GM15510 (cell line): ENCODE measurements around the gene STXBP5.

Experiments used
- POLR2A ChIP-seq: IDR thresholded peaks from 3 replicates; pipeline ENCODE4 v1.6.1; 2011; ENCODE audit warnings: borderline replicate concordance; ENCODE audit not compliant: insufficient read length; ENCODE audit errors: extremely low read depth

Gene STXBP5

DNA sequence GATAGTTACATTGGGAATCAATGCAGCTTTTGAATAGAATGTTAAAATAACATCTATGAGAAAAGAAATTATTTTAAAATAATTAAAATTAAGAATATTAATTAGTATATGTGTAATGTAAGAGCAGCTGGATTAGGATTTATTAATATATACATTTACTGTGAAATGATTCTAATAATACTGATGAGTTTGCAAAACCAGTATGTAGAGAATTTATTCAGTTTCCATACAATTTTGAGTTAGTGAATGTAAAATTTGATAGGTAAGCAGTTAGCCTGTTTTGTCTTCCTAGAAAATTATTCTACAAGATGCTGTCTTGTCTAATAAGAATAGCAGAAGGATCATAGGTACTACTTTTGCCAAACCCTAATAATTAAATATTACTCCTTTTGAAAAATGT, 70.6 kb downstream of the STXBP5 start:
- no peak for TF ChIP-seq POLR2A

DNA sequence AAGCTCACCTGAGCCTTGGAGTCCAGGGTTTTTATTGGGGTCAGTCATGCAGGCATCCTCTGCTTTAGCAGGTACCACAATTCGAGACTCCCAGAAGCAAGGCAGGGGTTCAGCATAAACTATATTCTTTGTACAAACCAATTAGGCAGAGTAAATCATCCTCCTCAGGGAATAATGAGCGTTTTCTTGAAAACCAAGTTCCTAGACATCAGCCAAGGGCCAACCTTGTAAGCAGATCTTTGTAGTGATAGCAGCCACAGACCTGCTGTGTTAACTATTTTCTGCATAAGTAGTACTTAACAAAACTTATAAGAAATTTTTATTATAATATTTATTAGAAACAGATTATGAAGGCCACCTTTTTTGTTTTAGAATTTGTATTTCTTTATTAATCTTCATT, 74.7 kb downstream of the STXBP5 start:
- no peak for TF ChIP-seq POLR2A

DNA sequence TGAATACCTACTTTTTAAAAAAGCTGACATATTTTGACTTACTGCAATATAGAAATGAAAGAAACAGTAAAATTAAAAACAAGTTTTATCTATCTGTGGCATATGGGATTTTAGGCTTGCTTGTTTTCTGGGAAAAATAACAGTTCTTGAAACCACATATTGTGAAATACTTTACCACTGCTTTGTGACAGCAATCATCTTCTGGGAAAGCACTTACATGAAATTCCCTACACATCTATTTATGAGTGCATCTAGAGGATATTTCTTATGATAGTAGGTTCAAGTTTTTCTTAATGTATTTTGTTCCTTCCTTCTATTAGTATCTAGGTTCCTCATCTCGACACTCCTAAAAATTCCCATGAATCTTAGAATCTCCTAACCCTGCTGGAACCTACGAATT, 75.2 kb downstream of the STXBP5 start:
- no peak for TF ChIP-seq POLR2A

DNA sequence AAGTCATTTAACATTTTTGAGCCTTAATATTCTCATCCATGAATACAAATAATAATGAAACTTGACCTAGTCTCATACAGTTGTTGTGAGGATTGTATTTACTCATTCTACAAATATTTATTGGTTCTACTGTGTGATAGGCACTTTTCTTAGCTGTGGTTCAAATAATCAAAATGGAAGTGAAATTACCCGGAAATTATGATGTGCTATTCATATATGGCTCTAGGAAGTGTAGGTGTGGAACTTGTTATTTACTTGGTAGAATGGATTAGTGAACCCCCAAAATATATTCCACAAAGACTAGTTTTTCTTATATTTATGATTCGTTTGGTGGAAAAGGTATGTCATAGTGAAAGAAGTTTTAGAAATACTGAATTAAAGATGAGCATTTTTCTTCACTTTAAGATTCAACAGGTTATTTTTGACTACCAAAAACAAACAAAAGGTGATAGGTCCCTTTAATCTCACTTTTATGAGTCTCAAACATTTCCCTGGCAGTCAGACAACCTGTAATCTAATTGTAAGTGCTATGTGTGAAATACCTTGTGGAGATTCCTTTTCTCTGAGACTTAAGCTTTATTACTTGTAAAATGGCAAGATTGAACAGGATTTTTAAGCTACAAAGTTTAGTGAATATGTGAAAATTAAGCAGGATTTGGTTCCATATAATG, 77.8 kb downstream of the STXBP5 start:
- no peak for TF ChIP-seq POLR2A

DNA sequence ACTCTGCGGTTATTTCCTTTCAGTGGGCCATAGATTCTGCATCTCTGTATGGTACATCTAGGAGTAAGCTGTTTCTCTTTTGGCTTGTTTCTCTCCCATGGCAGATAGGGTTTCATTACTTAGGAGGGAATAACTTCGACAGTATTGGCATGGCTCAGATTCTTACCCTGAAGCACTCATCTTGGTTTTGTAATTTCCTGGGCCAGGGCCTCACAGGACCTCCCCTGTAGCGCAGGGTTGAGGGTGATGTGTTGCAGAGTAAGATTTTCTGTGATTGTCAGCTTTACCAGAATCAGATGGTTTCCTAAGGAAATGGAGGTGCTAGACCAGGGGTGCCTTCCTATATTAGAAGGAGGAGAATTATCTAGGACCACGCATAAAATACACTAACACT, 78.3 kb downstream of the STXBP5 start:
- no peak for TF ChIP-seq POLR2A

DNA sequence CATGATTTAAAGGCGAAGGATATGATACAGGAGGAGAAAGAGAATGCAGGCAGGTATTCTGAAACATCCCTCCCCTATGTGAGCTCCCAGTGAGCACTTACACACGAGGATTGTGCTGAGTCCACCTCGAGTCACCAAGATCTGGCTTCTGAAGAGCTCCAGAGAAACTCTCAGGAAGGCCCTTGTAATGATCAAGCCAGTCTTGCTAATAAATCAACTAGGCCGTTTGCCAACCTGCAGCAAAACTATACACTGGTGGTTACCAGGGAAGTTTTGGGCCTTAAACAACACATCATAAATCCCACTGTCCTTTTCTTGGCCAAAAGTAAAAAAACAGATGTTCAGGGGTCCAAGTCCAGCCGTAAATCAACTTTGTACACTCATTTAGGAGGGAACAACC, 79.2 kb downstream of the STXBP5 start:
- TF ChIP-seq POLR2A = no peak

DNA sequence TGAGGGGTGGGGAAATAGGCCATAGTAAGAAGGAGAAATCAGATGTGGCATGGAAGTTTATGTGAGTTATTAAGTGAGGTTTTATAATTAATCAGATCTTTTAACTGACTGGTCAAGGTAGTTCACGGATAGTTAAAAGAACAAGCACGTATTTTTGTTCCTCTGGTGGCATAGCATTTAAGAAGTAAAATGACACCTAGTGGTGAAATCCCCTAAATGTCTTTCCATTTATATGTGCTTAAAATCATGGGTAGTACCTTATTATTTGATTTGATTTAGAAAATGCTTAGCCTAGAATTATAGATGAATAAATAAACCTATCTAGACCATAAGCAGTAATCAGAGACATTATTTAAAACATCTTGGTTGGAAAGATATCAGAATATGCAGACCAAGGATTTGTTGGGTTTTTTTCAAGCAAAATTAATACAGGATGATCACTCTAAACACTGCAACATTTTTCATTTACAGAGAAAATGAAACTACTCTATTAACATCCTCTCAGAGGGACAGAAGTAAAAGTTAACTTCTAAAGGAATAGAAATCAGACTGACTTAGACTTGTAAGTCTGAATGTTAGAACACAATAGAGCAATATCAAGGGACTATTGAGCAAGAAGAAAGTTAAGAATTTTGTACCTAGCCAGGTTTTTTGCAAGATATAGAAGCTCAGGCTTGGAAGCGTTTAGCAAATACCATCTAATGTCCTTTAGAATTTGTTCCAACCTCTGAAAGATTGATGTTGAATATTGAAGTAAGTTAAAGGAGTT, 81.1 kb downstream of the STXBP5 start:
- TF ChIP-seq POLR2A = no peak

DNA sequence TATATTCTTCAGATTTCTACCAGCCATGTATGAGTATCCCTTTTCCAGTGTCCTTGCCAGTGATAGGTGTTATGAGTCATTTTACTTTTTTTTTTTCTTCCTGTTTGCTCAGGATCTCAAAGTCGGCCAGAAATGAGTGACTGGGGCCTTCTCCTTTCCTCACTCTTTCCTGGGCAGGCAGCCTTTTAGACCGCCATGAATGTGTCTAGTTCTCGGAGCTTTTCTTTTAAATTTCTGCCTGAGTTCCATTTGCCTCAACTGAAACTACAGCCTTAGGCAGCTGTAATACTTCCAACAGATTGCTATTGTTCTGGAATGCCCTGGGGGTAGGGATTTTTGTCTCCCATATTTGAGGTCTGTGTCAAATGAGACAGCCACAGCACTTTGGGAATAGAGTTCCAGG, 83.7 kb downstream of the STXBP5 start:
- TF ChIP-seq POLR2A = no peak

DNA sequence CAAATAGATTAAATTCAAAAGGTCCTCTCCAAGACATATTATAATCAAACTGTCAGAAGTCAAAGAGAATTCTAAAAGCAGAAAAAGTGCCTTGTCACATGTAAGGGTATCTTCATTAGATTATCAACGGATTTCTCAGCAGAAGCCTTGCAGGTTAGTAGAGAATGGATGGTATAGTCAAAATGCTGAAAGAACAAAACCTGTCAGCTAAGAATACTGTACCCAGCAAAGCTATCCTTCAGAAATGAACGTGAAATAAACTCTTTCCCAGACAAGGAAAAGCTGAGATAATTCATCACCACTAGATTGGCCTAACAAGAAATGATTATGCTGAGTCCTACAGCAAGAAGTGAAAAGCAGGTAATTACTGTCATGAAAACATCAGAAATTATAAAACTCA, 92.9 kb downstream of the STXBP5 start:
- no peak for TF ChIP-seq POLR2A

DNA sequence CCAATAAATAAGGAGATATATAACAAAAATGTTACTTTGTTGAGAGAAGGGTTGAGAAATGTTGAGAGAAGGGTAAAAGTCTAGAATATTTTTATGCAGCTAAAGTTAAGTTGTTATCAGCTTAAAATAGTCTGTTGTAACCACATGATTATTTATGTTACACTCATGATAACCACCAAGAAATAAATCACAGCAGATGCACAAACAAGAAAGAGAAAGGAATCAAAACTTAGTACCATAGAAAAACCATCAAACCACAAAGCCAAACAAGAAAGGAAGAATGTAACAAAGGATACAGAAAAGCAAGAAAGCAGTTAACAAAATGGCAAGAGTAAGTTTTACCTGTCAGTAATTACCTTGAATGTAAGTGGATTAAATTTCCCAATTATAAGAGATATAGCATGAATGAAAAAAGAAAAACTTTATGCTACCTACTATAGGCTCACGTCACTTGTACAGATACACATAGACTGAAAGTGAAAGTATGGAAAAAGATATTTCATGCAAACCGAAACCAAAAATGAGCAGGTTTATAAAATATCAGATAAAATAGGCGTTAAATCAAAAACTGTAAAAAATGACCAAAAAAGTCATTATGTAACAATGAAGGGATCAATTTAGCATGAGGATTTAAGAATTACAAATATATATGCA, 93.6 kb downstream of the STXBP5 start:
- no peak for TF ChIP-seq POLR2A

DNA sequence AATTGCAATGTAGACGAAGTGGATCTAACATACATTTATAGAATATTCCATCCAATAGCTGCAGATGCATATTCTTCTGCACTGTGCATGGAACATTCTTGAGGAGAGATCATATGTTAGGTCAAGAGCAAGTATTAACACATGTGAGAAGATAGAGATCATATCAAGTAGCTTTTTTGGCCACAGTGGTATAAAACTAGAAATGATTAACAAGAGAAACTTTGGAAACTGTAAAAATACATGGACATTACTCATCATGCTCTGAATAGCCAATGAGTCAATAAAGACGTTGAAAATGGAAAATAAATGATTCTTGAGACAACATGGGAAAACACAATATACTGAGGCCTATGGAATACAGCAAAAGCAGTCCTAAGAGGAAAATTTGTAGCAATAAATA, 94.2 kb downstream of the STXBP5 start:
- no peak for TF ChIP-seq POLR2A

DNA sequence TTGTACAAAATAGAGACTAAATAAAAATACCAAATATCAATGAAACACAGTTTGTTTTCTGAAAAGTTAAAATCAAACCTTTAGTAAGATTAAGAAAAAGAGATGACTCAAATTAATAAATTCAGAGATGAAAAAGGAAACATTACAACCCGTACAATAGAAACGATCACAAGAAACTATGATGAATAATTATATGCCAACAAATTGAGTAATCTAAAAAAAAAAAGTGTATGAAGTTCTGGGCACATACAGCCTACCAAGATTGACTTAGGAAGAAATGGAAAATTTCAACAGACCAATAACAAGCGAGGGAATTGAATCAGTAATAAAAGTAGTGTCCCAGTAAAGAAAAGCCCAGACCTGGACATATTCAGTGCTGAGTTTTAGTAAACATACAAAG, 94.8 kb downstream of the STXBP5 start:
- no peak for TF ChIP-seq POLR2A

DNA sequence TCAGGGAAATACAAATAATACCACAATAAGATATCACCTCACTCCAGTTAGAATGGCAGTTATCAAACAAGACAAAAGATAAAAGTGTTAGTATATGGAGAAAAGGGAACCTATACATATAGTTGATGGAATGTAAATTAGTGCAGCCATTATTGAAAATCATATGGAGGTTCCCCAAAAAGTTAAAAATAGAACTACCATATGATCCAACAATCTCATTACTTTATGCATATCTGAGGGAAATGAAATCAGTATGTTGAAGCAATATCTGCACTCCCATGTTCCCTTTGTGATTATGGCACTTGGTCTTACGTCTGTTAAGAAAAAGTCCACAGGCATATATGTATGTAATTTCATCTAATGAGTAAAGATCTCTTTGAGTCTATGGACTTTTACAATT, 96.9 kb downstream of the STXBP5 start:
- no peak for TF ChIP-seq POLR2A

DNA sequence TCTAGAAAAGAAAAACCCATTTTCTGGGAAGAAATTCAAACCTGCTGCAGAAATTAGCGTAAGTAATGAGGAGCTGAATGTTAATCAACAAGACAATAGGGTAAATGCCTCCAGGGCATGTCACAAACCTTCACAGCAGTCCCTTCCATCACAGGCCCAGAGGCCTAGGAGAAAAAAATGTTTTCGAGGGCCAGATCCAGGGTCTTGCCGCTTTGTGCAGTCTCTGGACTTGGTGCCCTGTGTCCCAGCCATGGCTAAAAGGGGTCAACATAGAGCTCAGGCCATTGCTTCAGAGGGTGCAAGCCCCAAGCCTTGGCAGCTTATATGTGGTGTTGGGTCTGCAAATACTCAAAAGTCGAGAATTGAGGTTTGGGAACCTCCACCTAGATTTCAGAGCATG, 99.8 kb downstream of the STXBP5 start:
- no peak for TF ChIP-seq POLR2A

DNA sequence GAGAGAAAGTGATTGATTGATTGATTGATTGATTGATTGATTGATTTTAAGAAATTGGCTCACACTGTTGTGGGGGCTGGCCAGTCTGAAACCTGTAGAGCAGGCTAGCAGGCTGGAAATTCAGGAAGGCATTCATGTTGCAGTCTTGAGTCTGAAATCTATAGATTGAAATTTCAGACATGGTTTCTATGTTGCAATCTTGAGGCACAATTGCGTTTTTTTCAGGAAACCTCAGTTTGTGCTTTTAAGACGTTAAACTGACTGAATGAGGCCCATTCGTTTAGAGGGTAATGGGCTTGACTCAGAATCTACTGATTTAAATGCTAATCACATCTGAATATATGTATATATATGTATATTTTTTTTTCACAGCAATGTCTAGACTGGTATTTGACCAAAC, 106.3 kb downstream of the STXBP5 start:
- no peak for TF ChIP-seq POLR2A

DNA sequence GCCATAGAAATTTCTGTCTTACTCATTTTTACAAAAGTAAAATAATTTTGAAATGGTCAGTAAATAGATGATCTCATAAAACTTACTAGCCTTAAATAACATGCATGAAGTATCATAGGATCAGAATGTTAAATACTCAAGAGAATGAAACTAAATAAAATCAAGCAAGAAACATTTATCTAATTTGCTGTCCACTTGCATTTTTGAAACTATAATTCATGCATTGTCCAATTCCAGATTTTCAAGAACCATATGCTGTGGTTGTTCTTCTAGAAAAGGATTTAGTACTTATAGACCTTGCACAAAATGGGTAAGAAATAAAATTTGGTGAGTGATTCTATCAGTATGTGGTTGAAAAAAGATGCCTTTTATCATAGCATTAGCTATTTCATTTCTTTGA, 107.0 kb downstream of the STXBP5 start:
- no peak for TF ChIP-seq POLR2A
